ENCODE data around the gene IDUA. TPM values are rescaled to one million over a fixed set of nuclear protein-coding genes. Genes with fewer than 3 reads are reported as not detected.

IDUA gene
- polyA plus RNA-seq, 5 donors, result 9.9 to 22.1 (median 16.9) TPM

DNA sequence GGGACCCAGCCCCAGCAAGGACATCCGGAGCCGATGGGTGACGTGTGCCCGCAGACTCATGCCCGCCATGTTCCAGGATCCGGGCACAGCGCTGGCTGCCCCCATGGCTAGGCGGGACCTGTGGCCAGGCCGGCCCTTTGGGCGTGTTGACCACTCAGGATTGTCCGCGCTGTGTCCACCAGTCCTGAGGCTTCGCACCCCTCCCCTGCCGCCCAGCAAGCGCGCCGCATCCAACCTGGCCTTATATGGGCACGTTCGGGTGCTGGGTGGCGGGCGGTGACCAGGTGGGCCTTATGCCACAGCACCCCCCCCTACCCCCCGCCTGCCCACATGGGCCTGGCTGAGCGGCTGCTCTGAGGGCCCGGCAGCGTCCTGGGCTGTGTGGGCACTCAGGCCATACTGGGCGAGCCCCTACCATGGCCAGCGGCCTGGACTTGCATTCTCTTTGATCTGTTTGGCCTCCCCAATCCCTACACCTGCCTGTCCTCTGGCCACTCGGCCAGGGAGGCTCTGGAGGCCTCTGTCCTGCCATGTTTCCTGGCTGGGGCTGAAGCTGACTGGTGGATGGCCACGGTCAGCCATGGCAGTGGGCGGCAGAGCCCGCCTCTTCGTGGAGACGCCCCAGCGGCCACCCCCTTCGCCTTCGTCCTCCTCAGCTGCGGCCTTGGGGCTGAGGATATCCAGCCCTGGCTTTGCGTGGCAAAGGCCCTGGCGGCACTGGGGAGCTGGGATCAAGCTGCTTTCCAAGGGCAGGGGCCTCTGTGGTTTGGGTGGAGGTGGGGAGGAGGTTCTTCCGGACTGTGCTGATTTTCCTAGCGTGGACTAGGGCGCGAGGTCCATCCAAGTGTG lies 26.6 kb downstream of the IDUA start:
- DNase-seq, result no peak

- no peak for DNase-seq
These were observed 27.7 kb downstream of the IDUA start for GRCh38 chr4:1014291-1015167.

DNA sequence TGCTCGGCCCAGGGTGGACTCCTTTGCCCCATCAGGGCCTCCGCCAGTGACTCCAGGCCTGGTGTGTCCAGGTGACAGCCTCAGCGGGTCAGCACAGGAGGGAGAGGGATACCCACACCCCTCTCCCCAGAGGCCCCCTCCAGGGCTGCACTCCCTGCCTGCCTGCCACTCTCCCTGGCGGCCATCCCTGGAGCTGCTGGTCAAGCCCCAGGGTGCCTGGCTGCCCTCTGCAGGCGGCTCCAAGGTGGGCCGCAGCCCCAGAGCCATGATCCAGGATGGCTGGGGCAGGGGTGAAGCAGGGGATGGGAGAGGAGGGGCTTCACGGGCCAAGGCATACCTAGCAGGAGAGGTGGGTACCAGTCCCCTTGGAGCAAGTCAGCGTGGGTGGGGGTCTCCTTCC lies 28.3 kb downstream of the IDUA start:
- DNase-seq, result no peak

DNA sequence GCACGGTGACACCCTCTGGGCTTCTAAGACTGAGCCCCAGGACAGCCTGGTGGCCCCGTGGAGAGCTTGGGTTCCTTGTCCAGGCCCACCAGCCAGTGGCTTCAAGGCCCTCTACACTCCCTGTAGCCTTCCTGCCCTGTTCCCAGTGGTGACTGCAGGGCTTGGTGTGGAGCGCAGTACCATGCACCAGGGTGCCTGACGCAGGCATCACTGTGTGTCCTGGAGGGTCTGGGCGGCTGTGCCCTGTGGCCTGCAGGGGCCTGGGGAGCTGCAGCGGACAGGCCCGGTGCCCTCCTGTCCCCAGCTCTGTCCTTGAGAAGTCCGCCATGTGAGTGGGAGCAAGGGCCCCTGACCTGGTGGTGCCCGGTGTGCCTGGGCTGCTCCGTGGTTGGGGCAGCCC lies 28.9 kb downstream of the IDUA start:
- no peak for DNase-seq

GRCh38 chr4:1017211-1017610 lies 30.4 kb downstream of the IDUA start:
- DNase-seq, result no peak

DNA sequence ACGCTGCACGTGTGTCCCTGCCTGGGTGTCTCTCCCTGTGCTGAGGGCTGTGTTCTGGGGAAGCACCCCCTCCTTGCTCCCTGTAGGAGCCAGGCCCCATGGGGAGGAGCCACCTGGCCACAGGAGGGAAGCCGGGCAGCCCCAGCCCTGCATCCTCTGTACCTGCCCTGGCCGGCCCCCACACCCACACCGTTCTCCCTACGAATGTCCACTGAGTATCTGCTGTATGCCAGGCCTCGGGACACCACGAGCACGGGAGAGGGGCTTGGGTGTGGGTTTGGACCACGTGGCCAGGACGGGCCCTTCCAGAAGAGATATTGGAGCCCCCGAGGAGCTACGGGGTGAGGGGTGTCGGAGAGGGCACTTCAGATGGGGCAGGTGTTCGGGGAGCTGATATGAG lies 30.9 kb downstream of the IDUA start:
- no peak for DNase-seq

DNA sequence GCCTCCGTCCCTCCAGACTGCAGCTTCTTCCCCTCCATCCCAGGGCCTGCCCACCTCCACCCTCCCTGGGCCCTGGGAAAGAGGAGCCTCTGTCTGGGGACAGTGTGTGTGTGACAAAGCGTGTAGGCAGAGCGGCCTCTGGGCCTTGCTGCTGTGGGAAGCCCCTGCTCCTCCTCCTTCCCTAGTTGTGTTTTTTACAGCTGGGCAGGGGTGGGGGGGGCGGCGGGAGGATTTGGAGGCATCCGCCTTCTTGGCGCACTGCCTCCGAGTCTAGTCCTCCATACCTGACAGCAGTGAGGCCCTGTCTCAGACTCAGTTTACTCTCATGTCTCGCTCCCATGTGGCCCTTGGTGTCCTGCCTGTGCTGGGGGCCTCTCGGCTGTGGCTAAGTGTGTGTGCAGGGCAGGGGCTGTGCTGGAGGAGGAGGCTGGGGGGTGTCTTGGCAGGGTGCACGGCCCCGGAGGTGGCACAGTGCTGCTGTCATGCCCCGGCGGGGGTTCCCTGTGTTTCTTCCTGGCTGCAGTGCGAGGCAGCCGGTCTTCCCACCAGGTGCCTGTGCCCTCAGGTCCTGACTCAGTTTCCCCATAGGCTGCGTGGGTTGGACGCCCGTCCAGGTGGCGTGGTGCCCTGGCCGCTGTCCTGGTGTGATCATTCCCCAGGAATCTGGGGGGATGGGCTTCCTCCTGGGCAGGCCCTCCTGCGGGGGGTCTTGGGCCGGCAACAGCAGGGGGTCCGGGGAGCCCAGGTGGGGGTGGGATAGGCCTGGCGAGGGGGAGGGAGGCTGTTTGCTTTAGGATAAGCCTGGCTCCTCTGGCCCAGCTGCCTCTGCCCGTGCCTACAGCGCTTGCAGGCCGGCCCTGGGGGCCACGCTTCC lies 31.5 kb downstream of the IDUA start:
- no peak for DNase-seq

- DNase-seq, result no peak
These were observed 32.5 kb downstream of the IDUA start for GRCh38 chr4:1019320-1019719.

DNA sequence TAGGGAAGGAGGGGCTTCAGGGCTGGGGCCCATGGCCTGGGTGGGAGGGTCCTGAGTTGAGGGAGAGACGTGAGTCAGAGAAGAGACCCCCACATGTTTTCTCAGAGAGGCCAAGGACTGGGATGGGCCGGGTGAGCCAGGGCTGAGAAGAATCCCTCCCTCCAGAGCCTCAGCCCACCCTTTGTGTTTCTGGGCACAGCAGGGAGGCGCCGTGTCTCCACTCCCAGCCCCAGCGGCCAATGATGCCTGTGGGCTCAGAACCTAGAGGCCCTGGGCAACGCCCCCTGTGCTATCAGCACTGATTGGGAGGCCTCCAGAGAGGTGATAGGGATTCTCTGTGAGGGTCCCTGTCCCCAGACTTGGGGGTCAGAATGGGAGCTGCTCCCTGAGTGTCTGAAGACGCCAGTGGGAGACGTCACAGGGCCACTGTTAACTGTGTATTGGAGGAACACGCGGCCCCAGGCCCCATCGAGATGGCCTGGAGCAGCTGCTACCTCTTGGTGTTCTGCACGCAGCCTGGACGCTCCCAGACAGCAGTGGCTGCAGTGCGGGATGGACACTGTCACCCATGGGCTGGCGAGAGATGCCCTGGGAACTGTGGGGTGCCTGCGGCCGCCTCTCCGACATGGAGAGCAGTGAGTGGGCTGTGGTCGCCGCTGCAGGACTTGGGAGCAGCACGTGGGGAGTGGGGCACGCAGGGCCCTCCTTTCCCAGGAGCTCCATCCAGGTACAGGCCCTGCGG lies 33.1 kb downstream of the IDUA start:
- no peak for DNase-seq

DNA sequence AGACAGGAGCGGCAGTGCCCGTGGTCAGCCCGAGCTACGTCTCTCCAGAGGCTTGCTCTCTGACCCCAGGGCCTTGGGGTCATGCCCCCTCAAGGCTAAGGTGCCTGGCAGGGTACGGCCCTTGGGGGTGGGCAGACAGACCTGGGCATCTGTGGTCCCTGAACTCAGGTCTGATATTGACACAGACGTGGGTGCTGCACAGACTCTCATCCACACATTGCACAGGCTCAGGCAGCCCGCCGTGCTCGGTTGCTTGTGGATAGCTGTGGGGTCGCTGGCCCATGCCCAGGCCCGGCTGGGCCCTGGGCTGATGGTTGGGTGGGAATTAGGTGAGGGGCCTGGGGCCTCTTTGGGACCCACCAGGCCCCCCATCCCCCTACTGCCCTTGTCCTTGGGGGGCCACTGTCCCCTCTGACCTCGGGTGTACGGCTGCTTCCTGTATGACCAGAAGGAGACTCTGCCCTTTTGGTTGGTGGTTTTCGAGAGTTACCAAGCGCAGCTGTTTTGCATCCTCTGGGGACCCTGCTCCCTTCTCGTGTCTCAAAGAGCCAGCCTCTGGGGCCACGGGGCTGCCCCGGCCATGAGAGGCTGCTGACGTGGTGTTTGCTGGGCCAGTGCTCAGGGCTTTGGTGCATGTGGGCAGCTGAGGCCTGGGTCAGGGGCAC lies 34.7 kb downstream of the IDUA start:
- DNase-seq, result no peak

DNA sequence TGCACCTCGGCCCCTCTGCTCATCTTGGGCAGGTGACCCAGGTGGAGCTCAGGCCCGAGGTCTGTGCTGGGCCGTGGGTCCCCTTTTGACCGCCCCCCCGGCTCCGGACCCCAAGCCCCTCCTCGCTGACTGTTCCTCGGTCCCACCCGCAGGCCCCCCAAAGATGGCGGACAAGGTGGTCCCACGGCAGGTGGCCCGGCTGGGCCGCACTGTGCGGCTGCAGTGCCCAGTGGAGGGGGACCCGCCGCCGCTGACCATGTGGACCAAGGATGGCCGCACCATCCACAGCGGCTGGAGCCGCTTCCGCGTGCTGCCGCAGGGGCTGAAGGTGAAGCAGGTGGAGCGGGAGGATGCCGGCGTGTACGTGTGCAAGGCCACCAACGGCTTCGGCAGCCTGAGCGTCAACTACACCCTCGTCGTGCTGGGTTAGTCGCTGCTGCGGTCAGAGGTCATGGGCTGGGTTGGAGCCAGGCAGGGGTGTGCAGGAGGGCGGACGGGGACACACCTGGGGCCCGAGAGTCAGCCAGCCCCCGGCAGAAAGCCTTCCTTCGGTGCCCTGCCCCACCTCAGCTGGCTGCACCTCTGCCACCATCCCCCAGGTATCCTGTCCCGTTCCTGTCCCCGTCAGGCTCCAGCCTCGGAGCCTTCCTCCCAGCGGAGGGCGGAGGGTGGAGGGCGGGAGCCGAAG lies 35.4 kb downstream of the IDUA start:
- no peak for DNase-seq

GRCh38 chr4:1022739-1023066 lies 35.9 kb downstream of the IDUA start:
- DNase-seq, result no peak

- DNase-seq, result no peak
These were observed 36.3 kb downstream of the IDUA start for GRCh38 chr4:1023075-1023640.

DNA sequence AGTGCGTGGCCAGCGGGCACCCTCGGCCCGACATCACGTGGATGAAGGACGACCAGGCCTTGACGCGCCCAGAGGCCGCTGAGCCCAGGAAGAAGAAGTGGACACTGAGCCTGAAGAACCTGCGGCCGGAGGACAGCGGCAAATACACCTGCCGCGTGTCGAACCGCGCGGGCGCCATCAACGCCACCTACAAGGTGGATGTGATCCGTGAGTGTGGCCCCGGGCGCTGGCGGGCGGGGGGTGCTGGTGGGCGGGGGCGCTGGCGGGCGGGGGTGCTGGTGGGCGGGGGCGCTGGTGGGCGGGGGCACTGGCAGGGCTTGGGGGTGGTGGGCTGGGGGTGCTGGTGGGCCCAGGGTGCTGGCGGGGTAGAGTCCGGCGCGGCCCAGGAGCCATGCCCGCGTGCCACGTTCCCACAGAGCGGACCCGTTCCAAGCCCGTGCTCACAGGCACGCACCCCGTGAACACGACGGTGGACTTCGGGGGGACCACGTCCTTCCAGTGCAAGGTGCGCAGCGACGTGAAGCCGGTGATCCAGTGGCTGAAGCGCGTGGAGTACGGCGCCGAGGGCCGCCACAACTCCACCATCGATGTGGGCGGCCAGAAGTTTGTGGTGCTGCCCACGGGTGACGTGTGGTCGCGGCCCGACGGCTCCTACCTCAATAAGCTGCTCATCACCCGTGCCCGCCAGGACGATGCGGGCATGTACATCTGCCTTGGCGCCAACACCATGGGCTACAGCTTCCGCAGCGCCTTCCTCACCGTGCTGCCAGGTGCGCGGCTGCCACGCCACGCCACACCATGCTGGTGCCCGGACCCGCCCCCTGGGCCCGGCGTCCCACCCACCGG lies 37.3 kb downstream of the IDUA start:
- no peak for DNase-seq

GRCh38 chr4:1024882-1025545 lies 38.2 kb downstream of the IDUA start:
- no peak for DNase-seq

GRCh38 chr4:1026115-1026514 lies 39.3 kb downstream of the IDUA start:
- DNase-seq, result no peak

- no peak for DNase-seq
These were observed 40.5 kb downstream of the IDUA start for GRCh38 chr4:1027219-1027914.

DNA sequence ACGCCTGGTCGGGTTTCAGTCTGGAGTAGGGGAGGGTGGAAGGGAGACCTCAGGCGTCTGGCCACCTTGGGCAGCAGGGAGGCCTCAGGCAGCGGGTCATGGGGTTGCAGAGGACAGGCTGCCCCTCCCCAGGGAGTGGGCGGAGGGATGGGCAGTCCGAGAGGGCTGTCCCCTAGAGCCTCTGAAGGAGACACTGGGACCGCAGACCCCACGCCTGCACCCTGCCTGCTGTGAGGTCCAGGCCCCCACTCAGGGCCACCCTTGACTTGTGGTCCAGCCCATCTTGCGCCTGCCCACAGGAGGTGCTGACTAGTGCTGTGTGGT lies 41.0 kb downstream of the IDUA start:
- no peak for DNase-seq

Data from right lung (tissue), 5 donors.